IMR-90 (cell line): Measurements from ENCODE around the gene CCDC38. TPM values are rescaled to one million over a fixed set of nuclear protein-coding genes. Genes with fewer than 3 reads are reported as not detected.

Experiments
- ATAC-seq: fragments of 200-7000 bp; cut with Tn5 transposase; 2 replicates; pipeline ENCODE4 v1.9.1; 2020; ENCODE audit warnings: low read depth, mild to moderate bottlenecking, moderate library complexity
- BruUV-seq: library from RNA; stranded (reverse); fragments of 400-500 nt; replicated peaks from 2 replicates; lab custom pipeline; 2021; lab: Mats Ljungman, UMichigan
- CTCF ChIA-PET: fragments of 300-600 bp; formaldehyde crosslinking; extraction: SDS; loops from one replicate; lab custom pipeline; 2021; ENCODE audit warnings: antibody characterized with exemption; lab: Yijun Ruan, JAX
- POLR2A ChIA-PET: fragments of 300-600 bp; sonication (Branson Sonifier 250); formaldehyde crosslinking; loops from one replicate; lab custom pipeline; 2022; ENCODE audit warnings: antibody characterized with exemption; ENCODE audit not compliant: unreplicated experiment; lab: Charles Lee
- DNase-seq: peaks from one replicate; pipeline ENCODE4 v3.0.0; 2013
- H2AFZ ChIP-seq: replicated peaks from 2 replicates; pipeline ENCODE3; 2013; ENCODE audit warnings: low read length, mild to moderate bottlenecking; ENCODE audit not compliant: poor library complexity
- H2AK5ac ChIP-seq: 2 replicates; pipeline ENCODE4 v1.6.1; 2013; ENCODE audit warnings: low read depth, low read length, inconsistent platforms
- H2AK9ac ChIP-seq: replicated peaks from 2 replicates; pipeline ENCODE3; 2013; ENCODE audit warnings: mild to moderate bottlenecking, low read depth, low read length, moderate library complexity; ENCODE audit not compliant: poor library complexity
- H2BK120ac ChIP-seq: 2 replicates; pipeline ENCODE4 v1.6.1; 2013; ENCODE audit warnings: low read depth, low read length, inconsistent platforms
- H2BK15ac ChIP-seq: 3 replicates; pipeline ENCODE4 v1.6.1; 2013; ENCODE audit warnings: low read depth, low read length, inconsistent platforms
- H2BK20ac ChIP-seq: 2 replicates; pipeline ENCODE4 v1.6.1; 2013; ENCODE audit warnings: low read depth, mild to moderate bottlenecking, inconsistent platforms, low read length, moderate library complexity
- H2BK5ac ChIP-seq: 2 replicates; pipeline ENCODE4 v1.6.1; 2013; ENCODE audit warnings: mild to moderate bottlenecking, low read depth, low read length, inconsistent platforms; ENCODE audit not compliant: poor library complexity, severe bottlenecking
- H3K14ac ChIP-seq: replicated peaks from 2 replicates; pipeline ENCODE4 v1.6.1; 2013; ENCODE audit warnings: low read depth, low read length, inconsistent platforms
- H3K18ac ChIP-seq: 2 replicates; pipeline ENCODE4 v1.6.1; 2013; ENCODE audit warnings: low read depth, low read length, control low read depth
- H3K23ac ChIP-seq: 2 replicates; pipeline ENCODE4 v1.6.1; 2013; ENCODE audit warnings: low read depth, low read length, inconsistent platforms
- H3K27ac ChIP-seq: 2 replicates; pipeline ENCODE4 v1.5.1; 2013; ENCODE audit warnings: mild to moderate bottlenecking, control low read depth, low read length; ENCODE audit not compliant: insufficient read depth
- H3K27me3 ChIP-seq: 2 replicates; pipeline ENCODE4 v1.6.1; 2013; ENCODE audit warnings: low read length; ENCODE audit not compliant: control insufficient read depth, insufficient read depth
- H3K36me3 ChIP-seq: 2 replicates; pipeline ENCODE4 v1.6.1; 2013; ENCODE audit warnings: low read length, mixed read lengths; ENCODE audit not compliant: control insufficient read depth, insufficient read depth
- H3K4ac ChIP-seq: 2 replicates; pipeline ENCODE4 v1.6.1; 2013; ENCODE audit warnings: low read depth, low read length, inconsistent platforms
- H3K4me1 ChIP-seq: 2 replicates; pipeline ENCODE4 v1.6.1; 2013; ENCODE audit warnings: low read length, mixed read lengths; ENCODE audit not compliant: control insufficient read depth, insufficient read depth
- H3K4me2 ChIP-seq: 2 replicates; pipeline ENCODE4 v1.6.1; 2013; ENCODE audit warnings: low read depth, mild to moderate bottlenecking, control low read depth, low read length, moderate library complexity
- H3K4me3 ChIP-seq: 2 replicates; pipeline ENCODE4 v1.5.1; 2013; ENCODE audit warnings: low read depth, mild to moderate bottlenecking, control low read depth, low read length, moderate library complexity; ENCODE audit not compliant: insufficient read depth
- H3K56ac ChIP-seq: 2 replicates; pipeline ENCODE4 v1.6.1; 2013; ENCODE audit warnings: low read length, inconsistent platforms; ENCODE audit not compliant: insufficient read depth; ENCODE audit errors: extremely low read depth
- H3K79me1 ChIP-seq, 2 experiments: 2 replicates each; pipeline ENCODE4 v1.6.1; 2013; ENCODE audit warnings: low read length in 2 of 2, inconsistent platforms in 1 of 2, low read depth in 1 of 2
- H3K9ac ChIP-seq: 2 replicates; pipeline ENCODE4 v1.6.1; 2013; ENCODE audit warnings: low read depth, low read length, control low read depth
- H3K9me1 ChIP-seq: 2 replicates; pipeline ENCODE4 v1.6.1; 2013; ENCODE audit warnings: low read length, inconsistent platforms; ENCODE audit not compliant: insufficient read depth
- H3K9me3 ChIP-seq: 2 replicates; pipeline ENCODE4 v1.6.1; 2013; ENCODE audit warnings: low read length; ENCODE audit not compliant: control insufficient read depth, insufficient read depth
- H4K20me1 ChIP-seq: 2 replicates; pipeline ENCODE4 v1.6.1; 2013; ENCODE audit warnings: low read length, inconsistent platforms; ENCODE audit not compliant: insufficient read depth
- H4K5ac ChIP-seq: 2 replicates; pipeline ENCODE4 v1.6.1; 2013; ENCODE audit warnings: mild to moderate bottlenecking, low read depth, low read length, control low read depth
- H4K8ac ChIP-seq, 2 experiments: 2 replicates each; pipeline ENCODE4 v1.6.1; 2013; ENCODE audit warnings: low read depth in 2 of 2, low read length in 2 of 2, control low read depth in 1 of 2, inconsistent platforms in 1 of 2
- H4K91ac ChIP-seq: 2 replicates; pipeline ENCODE4 v1.6.1; 2013; ENCODE audit warnings: low read depth, low read length, inconsistent platforms; ENCODE audit not compliant: insufficient read depth
- NFE2L2 ChIP-seq: fragments of 150-350 bp; IDR thresholded peaks from 2 replicates; pipeline ENCODE4 v1.6.1; 2016; ENCODE audit warnings: low read depth, mild to moderate bottlenecking, low read length
- RAD21 ChIP-seq: IDR thresholded peaks from 2 replicates; pipeline ENCODE4 v1.6.1; 2012; ENCODE audit warnings: low read length, improper control_type of control experiment
- SMC3 ChIP-seq: fragments of 150-350 bp; IDR thresholded peaks from 2 replicates; pipeline ENCODE4 v1.6.1; 2016; ENCODE audit warnings: low read depth, mild to moderate bottlenecking, antibody characterized with exemption, low read length, moderate library complexity
- WGBS, 2 experiments: methylation state at CpG; one replicate each; pipeline versions ENCODE4 v1.1.5 to v1.1.7; 2013; ENCODE audit warnings: missing lambda C conversion rate in 2 of 2; ENCODE audit not compliant: insufficient read length in 1 of 2; ENCODE audit errors: extremely low coverage in 2 of 2; 5-methylcytosine and 5-hydroxymethylcytosine counted together
- dilution Hi-C: fragments of 300-500 bp; cut with HindIII; formaldehyde crosslinking; loops from one replicate; pipeline ENCODE4 v1.14.3; 2018; ENCODE audit warnings: low sequenced_read_pairs; ENCODE audit not compliant: unreplicated experiment
- in situ Hi-C: fragments of 300-500 bp; cut with MboI; formaldehyde crosslinking; loops from 3 replicates; pipeline ENCODE4 v1.14.3; 2019; ENCODE audit warnings: low sequenced_read_pairs, inconsistent platforms, mixed read lengths
- intact Hi-C: fragments of 100-400 bp; cut with micrococcal nuclease; formaldehyde crosslinking; loops from 2 replicates; pipeline ENCODE4 v1.10.0; 2022
- polyA plus RNA-seq, 3 experiments: library from polyadenylated mRNA; depleted of rRNA; stranded (reverse); fragments of >200 nt; gene quantifications; 2 replicates each; pipeline ENCODE4 v1.2.3, GENCODE V29; 2012; ENCODE audit warnings: low replicate concordance in 1 of 3
- total RNA-seq: library from RNA; depleted of rRNA; stranded (reverse); fragments of >200 nt; gene quantifications from 2 replicates; pipeline ENCODE4 v1.2.3, GENCODE V29; 2012
- TF ChIP-seq, protein P1 (sequence below): conservative IDR thresholded peaks from 2 replicates; pipeline ENCODE4 v1.5.1; 2012; ENCODE audit warnings: mild to moderate bottlenecking, low read depth, low read length, improper control_type of control experiment

Gene CCDC38
- total and polyA plus RNA-seq, 2 of the 4 experiments (the other 2 are of a cell fraction) = not detected

DNA sequence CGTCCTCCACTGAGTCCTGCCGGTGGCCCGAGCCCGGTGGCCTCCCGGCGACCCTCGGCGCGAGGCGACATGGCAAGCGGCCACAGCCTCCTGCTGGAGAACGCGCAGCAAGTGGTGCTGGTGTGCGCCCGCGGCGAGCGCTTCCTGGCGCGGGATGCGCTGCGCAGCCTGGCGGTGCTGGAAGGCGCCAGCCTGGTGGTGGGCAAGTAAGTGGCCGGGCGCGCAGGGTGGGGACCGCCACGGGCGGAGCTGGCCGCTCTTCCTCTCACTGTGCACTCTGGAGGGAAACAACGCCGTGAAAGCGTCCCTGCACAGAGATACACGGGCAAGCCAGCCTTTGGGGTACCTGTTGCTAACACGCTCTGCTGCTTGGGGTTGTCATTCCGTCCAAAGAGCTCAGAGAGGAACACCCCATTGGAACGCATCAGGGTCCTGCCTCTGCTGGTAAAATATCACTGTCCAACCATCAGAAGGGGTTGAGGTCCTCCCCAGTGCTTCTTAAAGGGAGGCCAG is 972 bp upstream of the CCDC38 start, which contains the start of gene AMDHD1:
Gene AMDHD1 (plus strand): TSS at position 2 of the 513 bp plus-strand sequence. CDS start 68 bp downstream, at position 70.
- no TSS peak for BruUV-seq
- DNase-seq = peak; percentile 39
- peak within 1 kb of the TSS; percentile 94 for H2AFZ ChIP-seq
- H3K27ac ChIP-seq = no peak within 1 kb of the TSS; the same call in 1 of the 2 replicates
- H4K91ac ChIP-seq = peak within 1 kb of the TSS; percentile 58; the same call in 1 of the 2 replicates
- H3K14ac ChIP-seq = 0 out of 2 replicates have a peak within 1 kb of the TSS, but pooled peaks have one; percentile 19
- H3K36me3 ChIP-seq = no peaks in the 10 kb centered on the region
- H3K9ac ChIP-seq = peak within 1 kb of the TSS; percentile 67
- H2BK20ac ChIP-seq = no peak within 1 kb of the TSS
- in situ Hi-C loops (no loop called here), intact Hi-C loops (no loop called here), dilution Hi-C loops (no loop called here)
- peaks cover 2% of the 10 kb centered on the region; the same call in 1 of the 2 replicates for H3K4me1 ChIP-seq
- H4K8ac ChIP-seq = peak within 1 kb of the TSS; percentile 9 to 87; a peak in 3 of 4 replicates
- peak within 1 kb of the TSS; percentile 97 for H3K4me3 ChIP-seq
- peaks cover 7% of the 10 kb centered on the region for H3K27me3 ChIP-seq
- peak within 1 kb of the TSS; percentile 99 for H3K4me2 ChIP-seq
- H3K79me1 ChIP-seq = no peaks in the 10 kb centered on the region
- ChIA-PET CTCF (interaction anchor here (0.6 kb wide), 1 partner anchor 74 kb away, joined by 3 read pairs; no protein-coding TSS in a partner anchor), POLR2A (no interaction called here)
- H2BK15ac ChIP-seq = no peak within 1 kb of the TSS
- peak within 1 kb of the TSS; percentile 15 for H2AK9ac ChIP-seq
- no peak within 1 kb of the TSS; the same call in 1 of the 2 replicates for H2BK120ac ChIP-seq
- ATAC-seq = peak; percentile 82
- WGBS, 2 experiments = 0% methylated on average over 28 of the region's 38 CpGs; no CpG with 5 or more reads in 1 of the 2 experiments
- no peaks in the 10 kb centered on the region for H3K9me3 ChIP-seq
- no peak within 1 kb of the TSS; the same call in 1 of the 2 replicates for H3K18ac ChIP-seq
- no peak within 1 kb of the TSS for H2AK5ac ChIP-seq
- 0 out of 2 replicates have a peak within 1 kb of the TSS, but pooled peaks have one; percentile 11 for H3K23ac ChIP-seq
- no peak within 1 kb of the TSS for H3K56ac ChIP-seq
- no peaks in the 10 kb centered on the region for H4K20me1 ChIP-seq
- H3K4ac ChIP-seq = peak within 1 kb of the TSS; percentile 36; the same call in 1 of the 2 replicates
- TF ChIP-seq, protein P1, sequence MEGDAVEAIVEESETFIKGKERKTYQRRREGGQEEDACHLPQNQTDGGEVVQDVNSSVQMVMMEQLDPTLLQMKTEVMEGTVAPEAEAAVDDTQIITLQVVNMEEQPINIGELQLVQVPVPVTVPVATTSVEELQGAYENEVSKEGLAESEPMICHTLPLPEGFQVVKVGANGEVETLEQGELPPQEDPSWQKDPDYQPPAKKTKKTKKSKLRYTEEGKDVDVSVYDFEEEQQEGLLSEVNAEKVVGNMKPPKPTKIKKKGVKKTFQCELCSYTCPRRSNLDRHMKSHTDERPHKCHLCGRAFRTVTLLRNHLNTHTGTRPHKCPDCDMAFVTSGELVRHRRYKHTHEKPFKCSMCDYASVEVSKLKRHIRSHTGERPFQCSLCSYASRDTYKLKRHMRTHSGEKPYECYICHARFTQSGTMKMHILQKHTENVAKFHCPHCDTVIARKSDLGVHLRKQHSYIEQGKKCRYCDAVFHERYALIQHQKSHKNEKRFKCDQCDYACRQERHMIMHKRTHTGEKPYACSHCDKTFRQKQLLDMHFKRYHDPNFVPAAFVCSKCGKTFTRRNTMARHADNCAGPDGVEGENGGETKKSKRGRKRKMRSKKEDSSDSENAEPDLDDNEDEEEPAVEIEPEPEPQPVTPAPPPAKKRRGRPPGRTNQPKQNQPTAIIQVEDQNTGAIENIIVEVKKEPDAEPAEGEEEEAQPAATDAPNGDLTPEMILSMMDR = peak; percentile 26
- TF ChIP-seq RAD21 (no peak), SMC3 (no peak), NFE2L2 (no peak)
- no peak within 1 kb of the TSS; the same call in 1 of the 2 replicates for H4K5ac ChIP-seq
- H3K9me1 ChIP-seq = no peaks in the 10 kb centered on the region
- H2BK5ac ChIP-seq = no peak within 1 kb of the TSS
